Measurements from ENCODE around the gene PPP1R3F.

The PPP1R3F gene

DNA sequence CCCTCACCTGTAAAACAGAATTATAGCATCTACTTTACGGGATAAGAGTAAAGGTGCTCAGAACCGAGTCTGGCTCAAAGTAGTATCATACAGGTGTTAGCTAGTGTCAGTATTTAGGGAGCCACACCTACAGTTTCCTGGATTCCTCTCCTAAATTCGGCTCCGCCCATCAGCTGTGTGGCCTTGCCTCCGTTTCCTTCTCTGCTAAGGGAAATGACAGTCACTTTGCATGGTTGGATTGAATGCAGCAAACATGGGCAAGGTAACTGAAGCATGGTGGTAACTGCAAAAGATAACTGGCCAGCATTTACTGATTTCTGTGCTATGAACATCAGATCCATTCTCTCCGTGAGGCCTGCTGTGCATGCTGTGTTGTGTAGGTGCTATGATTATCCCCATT, 2.8 kb downstream of the PPP1R3F start:
- Histone ChIP-seq H3K4me3 (no peak overlapping the region), H3K36me3 (replicated peaks) (peaks cover 19% of the 10 kb centered on the region)
- in situ Hi-C loops (cut with MboI; ENCODE audit: low sequenced_read_pairs), result no loop called here

DNA sequence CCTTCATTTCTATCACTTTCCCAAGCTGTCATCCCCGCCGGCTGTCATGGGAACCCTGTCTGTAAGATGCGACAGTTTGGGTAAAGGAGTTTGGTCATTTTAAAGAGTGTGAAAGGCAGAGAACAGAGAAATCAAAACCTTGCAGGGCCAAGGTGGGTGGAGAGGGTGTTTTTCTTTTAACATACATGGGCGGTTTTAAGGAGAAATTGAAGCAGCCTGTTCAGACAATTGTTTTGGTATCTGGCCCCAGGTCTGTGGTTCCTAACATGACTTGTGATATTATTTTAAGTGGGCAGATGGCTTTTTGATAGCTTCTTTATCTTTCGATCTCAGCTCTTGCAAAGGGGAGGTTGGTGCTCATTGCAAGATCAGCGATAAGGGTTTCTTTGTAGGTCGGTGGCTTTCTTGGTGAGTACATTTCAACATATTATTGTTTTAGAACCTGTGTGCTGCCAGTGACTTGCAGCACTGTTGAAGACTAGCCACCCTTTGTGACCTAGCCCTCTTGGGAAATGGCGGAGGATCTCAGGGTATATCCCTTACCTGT, 3.7 kb downstream of the PPP1R3F start:
- in situ Hi-C loops (cut with MboI; ENCODE audit: low sequenced_read_pairs), result no loop called here

More for the DNA sequence above, 2.8 kb downstream of the PPP1R3F start:
- Histone ChIP-seq H3K9me3 (no peaks in the 10 kb centered on the region), H3K4me1 (peaks cover 26% of the 10 kb centered on the region), H3K27me3 (ENCODE audit: low read depth) (no peaks in the 10 kb centered on the region)
- no peak for DNase-seq (ENCODE audit: low spot score in 2 of 2)

GRCh38 chrX:49276207-49276606, 6.6 kb downstream of the PPP1R3F start:
- H3K4me1 ChIP-seq, result peaks cover 13% of the 10 kb centered on the region
- no peaks in the 10 kb centered on the region for H3K27me3 ChIP-seq (ENCODE audit: low read depth)
- DNase-seq (ENCODE audit: low spot score in 2 of 2), result no peak
- H3K36me3 ChIP-seq (replicated peaks), result peaks cover 9% of the 10 kb centered on the region
- no peak overlapping the region for H3K4me3 ChIP-seq
- in situ Hi-C loops (cut with MboI; ENCODE audit: low sequenced_read_pairs), result no loop called here
- no peaks in the 10 kb centered on the region for H3K9me3 ChIP-seq

More for the DNA sequence above, 3.7 kb downstream of the PPP1R3F start:
- H3K4me1 ChIP-seq, result peaks cover 26% of the 10 kb centered on the region
- no peak overlapping the region for H3K4me3 ChIP-seq
- H3K27me3 ChIP-seq (ENCODE audit: low read depth), result no peaks in the 10 kb centered on the region
- peaks cover 19% of the 10 kb centered on the region for H3K36me3 ChIP-seq (replicated peaks)
- no peaks in the 10 kb centered on the region for H3K9me3 ChIP-seq
- no peak for DNase-seq (ENCODE audit: low spot score in 2 of 2)

DNA sequence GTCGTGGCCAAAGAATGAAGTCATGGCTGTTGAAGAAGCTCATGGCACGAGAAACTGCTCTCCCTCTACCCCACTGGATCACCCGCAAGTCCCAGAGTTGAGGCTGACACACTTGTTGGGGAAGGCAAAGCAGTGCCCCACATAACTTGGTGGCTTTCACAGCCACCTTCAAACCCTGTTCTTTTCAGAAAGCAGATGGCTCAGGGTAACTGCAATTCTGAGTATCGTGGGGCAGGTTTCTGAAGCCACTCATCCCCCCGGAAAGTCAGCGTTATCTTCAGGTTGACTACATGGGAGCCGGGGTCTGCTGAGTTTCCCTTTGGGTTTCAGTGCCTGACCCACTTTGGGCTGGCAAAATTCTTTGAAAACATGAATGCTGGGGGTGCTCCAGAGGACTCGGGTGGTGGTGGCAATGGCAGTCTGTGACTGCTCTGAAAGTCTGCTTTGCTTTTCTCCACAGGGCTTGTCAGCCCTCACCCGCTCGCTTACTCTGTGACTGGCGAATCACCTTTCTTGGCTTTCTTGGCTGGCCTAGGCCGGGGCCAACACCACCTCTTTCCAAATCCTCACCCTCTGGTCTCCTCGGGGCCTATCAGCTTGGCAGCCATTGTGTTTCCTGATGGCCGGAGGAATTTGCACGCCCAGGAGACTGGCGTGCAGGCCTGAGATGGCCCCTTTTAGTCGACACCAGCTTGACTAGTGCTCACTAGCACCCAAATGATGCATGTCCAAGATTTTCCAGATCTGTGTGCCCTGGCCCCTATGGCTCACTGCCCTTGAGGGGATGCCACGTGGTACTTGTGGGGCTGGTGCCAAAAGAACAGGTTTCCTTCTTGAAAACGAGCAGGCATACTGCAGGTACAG, 7.3 kb downstream of the PPP1R3F start:
- no peak for DNase-seq (ENCODE audit: low spot score in 2 of 2)
- Histone ChIP-seq H3K36me3 (replicated peaks) (peaks cover 7% of the 10 kb centered on the region), H3K9me3 (no peaks in the 10 kb centered on the region), H3K27me3 (ENCODE audit: low read depth) (no peaks in the 10 kb centered on the region), H3K4me1 (peaks cover 9% of the 10 kb centered on the region), H3K4me3 (no peak overlapping the region)
- in situ Hi-C loops (cut with MboI; ENCODE audit: low sequenced_read_pairs), result no loop called here

DNA sequence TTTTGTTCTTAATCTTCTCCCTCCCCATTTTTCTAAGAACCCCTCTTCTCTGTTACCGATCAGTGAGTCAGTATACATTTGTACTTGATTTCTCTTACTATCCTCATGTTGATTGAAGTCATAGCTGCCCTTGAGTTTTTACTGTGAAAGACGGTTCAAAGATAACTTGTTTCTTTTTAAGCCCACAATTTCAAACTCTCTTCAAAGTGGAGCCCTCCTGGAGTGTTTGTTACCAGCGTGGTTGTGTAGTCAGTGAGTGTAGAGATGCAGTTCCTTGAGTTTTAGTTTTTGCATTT, 7.9 kb downstream of the PPP1R3F start:
- DNase-seq (ENCODE audit: low spot score in 2 of 2), result no peak
- H3K36me3 ChIP-seq (replicated peaks), result peaks cover 4% of the 10 kb centered on the region; the same call in 1 of the 2 replicates
- H3K4me1 ChIP-seq, result peaks cover 3% of the 10 kb centered on the region; the same call in 1 of the 2 replicates
- no peaks in the 10 kb centered on the region for H3K27me3 ChIP-seq (ENCODE audit: low read depth)
- no peaks in the 10 kb centered on the region for H3K9me3 ChIP-seq
- in situ Hi-C loops (cut with MboI; ENCODE audit: low sequenced_read_pairs), result no loop called here
- H3K4me3 ChIP-seq, result no peak overlapping the region

DNA sequence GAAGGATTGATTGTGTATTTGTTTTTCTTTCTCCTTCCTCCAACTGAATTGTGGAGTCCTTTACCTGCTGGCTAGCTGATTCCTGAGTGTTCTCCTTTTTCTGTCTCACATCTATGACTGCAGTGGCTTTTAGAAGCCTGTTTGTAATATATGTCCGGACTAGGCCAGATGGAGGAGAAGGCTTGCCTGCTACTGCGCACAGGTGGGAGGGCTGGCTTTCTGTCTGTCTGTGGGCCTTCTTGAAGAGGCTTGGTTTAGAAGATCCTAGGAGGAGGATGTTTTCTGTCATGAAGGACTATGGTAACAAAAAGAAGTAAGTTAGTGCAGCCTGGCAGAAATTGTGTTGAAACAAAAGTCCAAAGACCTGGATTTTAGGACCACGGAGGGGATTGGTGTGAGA, 8.5 kb downstream of the PPP1R3F start:
- peaks cover 4% of the 10 kb centered on the region; the same call in 1 of the 2 replicates for H3K36me3 ChIP-seq (replicated peaks)
- H3K4me3 ChIP-seq, result no peak overlapping the region
- no peaks in the 10 kb centered on the region for H3K9me3 ChIP-seq
- H3K4me1 ChIP-seq, result 0 out of 2 replicates have a peak, but pooled peaks cover 2% of the 10 kb centered on the region
- H3K27me3 ChIP-seq (ENCODE audit: low read depth), result no peaks in the 10 kb centered on the region
- in situ Hi-C loops (cut with MboI; ENCODE audit: low sequenced_read_pairs), result no loop called here
- no peak for DNase-seq (ENCODE audit: low spot score in 2 of 2)

DNA sequence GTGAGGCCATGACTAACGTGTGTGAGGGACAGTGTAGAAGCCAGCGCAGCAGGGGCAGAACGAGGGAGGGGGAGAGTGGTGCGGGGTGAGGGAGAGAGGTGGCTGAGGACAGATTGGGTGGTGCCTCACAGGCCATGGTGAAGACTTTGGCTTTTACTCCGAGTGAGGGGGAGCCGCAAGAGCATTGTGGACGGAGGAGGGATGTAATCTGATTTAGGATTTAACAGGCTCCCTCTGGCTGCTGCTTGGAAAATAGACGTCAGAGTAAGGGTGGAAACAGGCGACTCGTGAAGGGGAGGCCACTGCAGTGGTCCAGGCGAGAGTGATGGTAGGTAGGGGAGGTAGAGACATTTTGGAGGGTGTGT, 13.0 kb downstream of the PPP1R3F start:
- no peak overlapping the region for H3K4me3 ChIP-seq
- in situ Hi-C loops (cut with MboI; ENCODE audit: low sequenced_read_pairs), result no loop called here
- H3K4me1 ChIP-seq, result no peaks in the 10 kb centered on the region
- H3K9me3 ChIP-seq, result no peaks in the 10 kb centered on the region
- H3K36me3 ChIP-seq (replicated peaks), result no peaks in the 10 kb centered on the region
- no peaks in the 10 kb centered on the region for H3K27me3 ChIP-seq (ENCODE audit: low read depth)
- peak in 1 of 2 experiments; percentile 50 for DNase-seq (ENCODE audit: low spot score in 2 of 2)

DNA sequence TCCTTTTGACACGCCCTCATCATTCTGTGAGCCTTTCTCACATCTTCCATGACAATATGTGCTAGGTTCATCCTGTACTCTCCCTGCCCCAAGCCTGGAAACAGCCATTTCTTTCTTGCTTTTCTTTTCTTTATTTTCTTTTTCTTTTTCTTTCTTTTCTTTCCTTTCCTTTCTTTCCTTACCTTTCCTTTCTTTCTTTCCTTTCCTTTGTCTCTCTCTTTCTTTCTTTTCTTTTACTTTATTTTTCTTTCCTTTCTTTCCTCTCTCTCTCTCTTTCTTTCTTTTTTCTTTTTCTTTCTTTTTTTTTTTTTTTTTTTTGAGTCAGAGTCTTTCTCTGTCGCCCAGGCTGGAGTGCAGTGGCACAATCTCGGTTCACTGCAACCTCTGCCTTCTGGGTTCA, 14.6 kb downstream of the PPP1R3F start:
- no peaks in the 10 kb centered on the region for H3K9me3 ChIP-seq
- H3K36me3 ChIP-seq (replicated peaks), result no peaks in the 10 kb centered on the region; the same call in 1 of the 2 replicates
- H3K4me3 ChIP-seq, result no peak overlapping the region
- in situ Hi-C loops (cut with MboI; ENCODE audit: low sequenced_read_pairs), result no loop called here
- no peak for DNase-seq (ENCODE audit: low spot score in 2 of 2)
- H3K4me1 ChIP-seq, result no peaks in the 10 kb centered on the region
- no peaks in the 10 kb centered on the region for H3K27me3 ChIP-seq (ENCODE audit: low read depth)

DNA sequence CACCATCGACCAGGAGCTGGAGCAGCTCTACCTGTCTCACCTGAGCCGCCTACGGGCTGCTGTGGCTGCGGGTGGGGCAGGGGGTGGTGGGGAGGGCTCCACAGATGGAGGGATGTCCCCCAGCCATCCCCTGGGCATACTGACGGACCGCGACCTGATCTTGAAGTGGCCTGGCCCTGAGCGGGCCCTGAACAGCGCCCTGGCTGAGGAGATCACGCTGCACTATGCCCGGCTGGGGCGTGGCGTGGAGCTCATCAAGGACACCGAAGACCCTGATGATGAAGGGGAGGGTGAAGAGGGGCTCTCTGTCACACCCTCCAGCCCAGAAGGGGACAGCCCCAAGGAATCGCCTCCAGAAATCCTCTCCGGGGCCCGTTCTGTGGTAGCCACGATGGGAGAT, 16.5 kb downstream of the PPP1R3F start:
- in situ Hi-C loops (cut with MboI; ENCODE audit: low sequenced_read_pairs), result no loop called here
- Histone ChIP-seq H3K36me3 (replicated peaks) (no peaks in the 10 kb centered on the region; the same call in 1 of the 2 replicates), H3K4me1 (no peaks in the 10 kb centered on the region), H3K4me3 (no peak overlapping the region), H3K9me3 (no peaks in the 10 kb centered on the region), H3K27me3 (ENCODE audit: low read depth) (no peaks in the 10 kb centered on the region)
- DNase-seq (ENCODE audit: low spot score in 2 of 2), result no peak

GRCh38 chrX:49286581-49286980, 17.0 kb downstream of the PPP1R3F start:
- in situ Hi-C loops (cut with MboI; ENCODE audit: low sequenced_read_pairs), result no loop called here
- no peaks in the 10 kb centered on the region for H3K9me3 ChIP-seq
- no peak overlapping the region for H3K4me3 ChIP-seq
- no peaks in the 10 kb centered on the region; the same call in 1 of the 2 replicates for H3K36me3 ChIP-seq (replicated peaks)
- no peaks in the 10 kb centered on the region for H3K4me1 ChIP-seq
- no peak for DNase-seq (ENCODE audit: low spot score in 2 of 2)
- no peaks in the 10 kb centered on the region for H3K27me3 ChIP-seq (ENCODE audit: low read depth)

DNA sequence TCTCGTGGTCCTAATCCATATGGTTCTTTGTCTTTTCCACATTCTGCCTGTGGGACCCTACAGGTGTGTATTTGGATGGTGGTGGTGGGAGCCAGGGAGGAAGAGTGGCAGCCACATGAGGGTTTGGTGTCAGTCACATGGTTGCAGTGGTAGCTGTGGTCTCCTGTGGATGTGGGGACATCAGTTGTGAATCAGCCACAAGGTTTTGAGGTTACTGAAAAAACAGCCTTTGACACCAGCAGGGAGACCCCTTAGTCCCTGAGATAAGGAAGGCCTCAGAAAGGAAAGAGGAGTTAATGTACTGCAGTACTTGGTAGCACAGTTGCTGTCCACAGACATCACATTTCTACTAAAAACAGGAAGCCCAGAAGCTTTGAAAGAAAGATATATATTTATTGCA, 18.1 kb downstream of the PPP1R3F start:
- Histone ChIP-seq H3K4me1 (peaks cover 8% of the 10 kb centered on the region), H3K4me3 (no peak overlapping the region), H3K27me3 (ENCODE audit: low read depth) (no peaks in the 10 kb centered on the region), H3K9me3 (no peaks in the 10 kb centered on the region), H3K36me3 (replicated peaks) (no peaks in the 10 kb centered on the region; the same call in 1 of the 2 replicates)
- no peak for DNase-seq (ENCODE audit: low spot score in 2 of 2)
- in situ Hi-C loops (cut with MboI; ENCODE audit: low sequenced_read_pairs), result no loop called here

DNA sequence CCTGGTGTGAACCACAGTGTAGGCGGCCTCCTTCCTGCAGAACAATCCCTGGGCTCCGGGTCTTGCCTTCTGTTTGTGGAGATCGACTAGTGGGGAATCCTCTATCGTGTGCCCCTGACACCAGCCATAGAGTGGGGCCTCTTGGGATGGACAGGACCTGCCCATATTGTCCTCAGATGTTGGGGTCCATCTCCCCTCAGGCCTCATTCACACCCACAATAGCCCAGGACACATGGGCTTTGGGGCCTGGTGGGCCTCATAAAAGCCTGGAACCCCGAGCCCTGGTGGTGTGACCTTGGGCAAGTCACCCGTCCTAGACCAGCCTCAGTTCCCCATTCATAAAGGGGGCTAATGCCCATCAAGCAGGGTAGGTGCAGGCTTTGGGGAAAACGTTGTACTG, 20.6 kb downstream of the PPP1R3F start:
- H3K4me3 ChIP-seq, result no peak overlapping the region
- H3K9me3 ChIP-seq, result no peaks in the 10 kb centered on the region
- in situ Hi-C loops (cut with MboI; ENCODE audit: low sequenced_read_pairs), result no loop called here
- H3K4me1 ChIP-seq, result peaks cover 8% of the 10 kb centered on the region
- DNase-seq (ENCODE audit: low spot score in 2 of 2), result no peak
- no peaks in the 10 kb centered on the region for H3K27me3 ChIP-seq (ENCODE audit: low read depth)
- H3K36me3 ChIP-seq (replicated peaks), result no peaks in the 10 kb centered on the region; the same call in 1 of the 2 replicates

GRCh38 chrX:49291615-49292337, 22.2 kb downstream of the PPP1R3F start:
- H3K27me3 ChIP-seq (ENCODE audit: low read depth), result peaks cover 4% of the 10 kb centered on the region
- peaks cover 8% of the 10 kb centered on the region for H3K4me1 ChIP-seq
- H3K4me3 ChIP-seq, result no peak overlapping the region
- no peaks in the 10 kb centered on the region; the same call in 1 of the 2 replicates for H3K36me3 ChIP-seq (replicated peaks)
- no peaks in the 10 kb centered on the region for H3K9me3 ChIP-seq
- peak; percentile 62 to 92 for DNase-seq (ENCODE audit: low spot score in 2 of 2)
- in situ Hi-C loops (cut with MboI; ENCODE audit: low sequenced_read_pairs), result no loop called here
